ENCODE data around the gene PSTPIP1. TPM values are rescaled to one million over a fixed set of nuclear protein-coding genes. Genes with fewer than 3 reads are reported as not detected.

PSTPIP1 gene
- total and polyA plus RNA-seq, 2 of the 13 experiments (the other 11 are each of a cell fraction or from before 2014, with no cell fraction given): 4.4 to 8.7 TPM

- no peak for FAIRE-seq
- Histone ChIP-seq H3K4me2 (ENCODE audit: low read depth, low read length) (no peak overlapping the region), H3K9ac (ENCODE audit: insufficient read depth, low read depth, low read length) (no peak overlapping the region), H3K27ac (ENCODE audit: extremely low read length, insufficient read depth, low read length) (no peak overlapping the region), H2AFZ (ENCODE audit: low read length) (no peak overlapping the region), H3K79me2 (ENCODE audit: insufficient read depth, low read length) (no peaks in the 10 kb centered on the region), H3K36me3 (replicated peaks in 1 of 2; ENCODE audit: control insufficient read depth in 1 of 2, insufficient read depth in 2 of 2, low read length in 2 of 2) (no peaks in the 10 kb centered on the region), H3K27me3 (ENCODE audit: control insufficient read depth in 1 of 2, insufficient read depth in 2 of 2, low read length in 2 of 2) (peaks cover 6 to 29% of the 10 kb centered on the region in 2 experiments), H3K4me1 (ENCODE audit: insufficient read depth, low read length) (no peaks in the 10 kb centered on the region), H4K20me1 (ENCODE audit: insufficient read depth, low read length) (no peaks in the 10 kb centered on the region), H3K4me3 (replicated peaks in 1 of 3; ENCODE audit: insufficient read depth in 1 of 3, low read depth in 2 of 3, low read length in 3 of 3) (no peak overlapping the region), H3K9me3 (ENCODE audit: low read length) (no peaks in the 10 kb centered on the region)
- WGBS (ENCODE audit: low lambda C conversion rate): 23% methylated on average over 7 of the region's 7 CpGs
- DNase-seq (ENCODE audit: low spot score): no peak
- POLR2A ChIA-PET: no interaction called here
- CTCF ChIA-PET (ENCODE audit: low intra/inter-chr PET ratio, low total read pairs): no interaction called here
- in situ Hi-C loops (cut with HindIII; ENCODE audit: extremely low pct_ligation_motif_present, low pct_unique_long_range_greater_than_20kb): no loop called here
- BruUV-seq (replicated peaks): no TSS peak
- intact Hi-C loops (cut with micrococcal nuclease; ENCODE audit: unreplicated experiment): no loop called here
- TF ChIP-seq ZNF331 (CRISPR knock-in tag; IDR thresholded peaks at IDR 0.05): no peak
- no peak for ATAC-seq
Measured at GRCh38 chr15:77002436-77002835, 7.5 kb downstream of the PSTPIP1 start.

DNA sequence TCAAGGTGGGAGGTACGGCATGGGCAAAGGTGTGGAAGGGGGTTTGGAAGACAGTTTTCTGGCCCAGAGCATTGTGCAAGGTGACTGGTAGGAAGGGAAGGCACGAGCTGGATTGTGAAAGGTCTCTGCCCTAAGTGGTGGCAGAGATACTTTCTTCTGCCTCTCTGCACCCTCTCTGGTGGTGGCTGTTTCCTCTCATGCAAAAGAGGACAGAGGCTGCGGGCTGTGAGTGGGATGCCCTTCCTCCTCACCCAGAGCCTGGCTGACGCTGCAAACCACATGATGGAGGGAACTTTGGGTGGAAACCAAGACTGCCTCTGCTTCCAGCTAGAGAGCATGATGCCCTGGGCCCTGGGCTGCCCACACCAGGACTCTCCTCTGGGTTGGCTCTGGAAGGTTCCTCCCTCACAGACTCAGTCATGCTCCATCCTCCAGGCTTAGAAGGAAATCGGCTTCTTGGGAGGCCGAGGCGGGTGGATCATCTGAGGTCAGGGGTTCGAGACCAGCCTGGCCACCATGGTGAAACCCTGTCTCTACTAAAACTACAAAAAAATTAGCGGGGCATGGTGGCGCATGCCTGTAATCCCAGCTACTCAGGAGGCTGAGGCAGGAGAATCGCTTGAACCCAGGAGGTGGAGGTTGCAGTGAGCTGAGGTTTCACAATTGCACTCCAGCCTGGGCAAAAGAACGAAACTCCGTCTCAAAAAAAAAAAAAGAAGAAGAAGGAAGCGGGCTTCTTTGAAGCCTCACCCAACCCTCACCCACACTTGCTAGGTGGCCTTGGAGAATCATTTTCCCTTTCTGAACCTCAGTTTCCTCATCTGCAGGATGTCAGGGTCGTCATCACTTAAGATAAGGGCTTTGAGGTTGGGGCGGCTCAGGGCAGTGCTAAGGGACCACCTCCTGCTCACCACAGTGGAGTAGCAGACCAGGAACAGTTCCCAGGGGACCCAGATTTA is 8.3 kb downstream of the PSTPIP1 start:
- Histone ChIP-seq H3K36me3 (replicated peaks in 1 of 2; ENCODE audit: control insufficient read depth in 1 of 2, insufficient read depth in 2 of 2, low read length in 2 of 2) (no peaks in the 10 kb centered on the region), H3K27ac (ENCODE audit: extremely low read length, insufficient read depth, low read length) (no peak overlapping the region), H3K9ac (ENCODE audit: insufficient read depth, low read depth, low read length) (no peak overlapping the region), H3K27me3 (ENCODE audit: control insufficient read depth in 1 of 2, insufficient read depth in 2 of 2, low read length in 2 of 2) (peaks cover 6 to 32% of the 10 kb centered on the region in 2 experiments), H3K4me3 (replicated peaks in 1 of 3; ENCODE audit: insufficient read depth in 1 of 3, low read depth in 2 of 3, low read length in 3 of 3) (no peak overlapping the region), H3K79me2 (ENCODE audit: insufficient read depth, low read length) (no peaks in the 10 kb centered on the region), H3K4me1 (ENCODE audit: insufficient read depth, low read length) (no peaks in the 10 kb centered on the region), H3K4me2 (ENCODE audit: low read depth, low read length) (no peak overlapping the region), H3K9me3 (ENCODE audit: low read length) (no peaks in the 10 kb centered on the region), H2AFZ (ENCODE audit: low read length) (no peak overlapping the region), H4K20me1 (ENCODE audit: insufficient read depth, low read length) (no peaks in the 10 kb centered on the region)
- no TSS peak for BruUV-seq (replicated peaks)
- DNase-seq (ENCODE audit: low spot score): no peak
- POLR2A ChIA-PET: no interaction called here
- CTCF ChIA-PET (ENCODE audit: low intra/inter-chr PET ratio, low total read pairs): no interaction called here
- WGBS (ENCODE audit: low lambda C conversion rate): 41% methylated on average over 13 of the region's 16 CpGs
- intact Hi-C loops (cut with micrococcal nuclease; ENCODE audit: unreplicated experiment) (no loop called here), in situ Hi-C loops (cut with HindIII; ENCODE audit: extremely low pct_ligation_motif_present, low pct_unique_long_range_greater_than_20kb) (no loop called here)
- FAIRE-seq: no peak
- ATAC-seq: no peak
- TF ChIP-seq AGO1 (IDR thresholded peaks at IDR 0.05; ENCODE audit: low read depth, low read length, poor library complexity, severe bottlenecking): no peak
- no peak for TF ChIP-seq ESRRA (CRISPR knock-in tag; IDR thresholded peaks at IDR 0.05; ENCODE audit: low read depth)
- TF ChIP-seq TBP (CRISPR knock-in tag; IDR thresholded peaks at IDR 0.05): no peak
- no peak for TF ChIP-seq ZNF337 (CRISPR knock-in tag; IDR thresholded peaks at IDR 0.05; ENCODE audit: borderline replicate concordance, low read depth)
- no peak for TF ChIP-seq IKZF1 (IDR thresholded peaks at IDR 0.05)
- no peak for TF ChIP-seq NFKB2 (CRISPR knock-in tag; IDR thresholded peaks at IDR 0.05; ENCODE audit: borderline replicate concordance)
- TF ChIP-seq, protein P1, sequence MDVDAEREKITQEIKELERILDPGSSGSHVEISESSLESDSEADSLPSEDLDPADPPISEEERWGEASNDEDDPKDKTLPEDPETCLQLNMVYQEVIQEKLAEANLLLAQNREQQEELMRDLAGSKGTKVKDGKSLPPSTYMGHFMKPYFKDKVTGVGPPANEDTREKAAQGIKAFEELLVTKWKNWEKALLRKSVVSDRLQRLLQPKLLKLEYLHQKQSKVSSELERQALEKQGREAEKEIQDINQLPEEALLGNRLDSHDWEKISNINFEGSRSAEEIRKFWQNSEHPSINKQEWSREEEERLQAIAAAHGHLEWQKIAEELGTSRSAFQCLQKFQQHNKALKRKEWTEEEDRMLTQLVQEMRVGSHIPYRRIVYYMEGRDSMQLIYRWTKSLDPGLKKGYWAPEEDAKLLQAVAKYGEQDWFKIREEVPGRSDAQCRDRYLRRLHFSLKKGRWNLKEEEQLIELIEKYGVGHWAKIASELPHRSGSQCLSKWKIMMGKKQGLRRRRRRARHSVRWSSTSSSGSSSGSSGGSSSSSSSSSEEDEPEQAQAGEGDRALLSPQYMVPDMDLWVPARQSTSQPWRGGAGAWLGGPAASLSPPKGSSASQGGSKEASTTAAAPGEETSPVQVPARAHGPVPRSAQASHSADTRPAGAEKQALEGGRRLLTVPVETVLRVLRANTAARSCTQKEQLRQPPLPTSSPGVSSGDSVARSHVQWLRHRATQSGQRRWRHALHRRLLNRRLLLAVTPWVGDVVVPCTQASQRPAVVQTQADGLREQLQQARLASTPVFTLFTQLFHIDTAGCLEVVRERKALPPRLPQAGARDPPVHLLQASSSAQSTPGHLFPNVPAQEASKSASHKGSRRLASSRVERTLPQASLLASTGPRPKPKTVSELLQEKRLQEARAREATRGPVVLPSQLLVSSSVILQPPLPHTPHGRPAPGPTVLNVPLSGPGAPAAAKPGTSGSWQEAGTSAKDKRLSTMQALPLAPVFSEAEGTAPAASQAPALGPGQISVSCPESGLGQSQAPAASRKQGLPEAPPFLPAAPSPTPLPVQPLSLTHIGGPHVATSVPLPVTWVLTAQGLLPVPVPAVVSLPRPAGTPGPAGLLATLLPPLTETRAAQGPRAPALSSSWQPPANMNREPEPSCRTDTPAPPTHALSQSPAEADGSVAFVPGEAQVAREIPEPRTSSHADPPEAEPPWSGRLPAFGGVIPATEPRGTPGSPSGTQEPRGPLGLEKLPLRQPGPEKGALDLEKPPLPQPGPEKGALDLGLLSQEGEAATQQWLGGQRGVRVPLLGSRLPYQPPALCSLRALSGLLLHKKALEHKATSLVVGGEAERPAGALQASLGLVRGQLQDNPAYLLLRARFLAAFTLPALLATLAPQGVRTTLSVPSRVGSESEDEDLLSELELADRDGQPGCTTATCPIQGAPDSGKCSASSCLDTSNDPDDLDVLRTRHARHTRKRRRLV (CRISPR knock-in tag; IDR thresholded peaks at IDR 0.05): no peak
- TF ChIP-seq TRIM24 (CRISPR knock-in tag; IDR thresholded peaks at IDR 0.05): no peak
- TF ChIP-seq, protein P2, sequence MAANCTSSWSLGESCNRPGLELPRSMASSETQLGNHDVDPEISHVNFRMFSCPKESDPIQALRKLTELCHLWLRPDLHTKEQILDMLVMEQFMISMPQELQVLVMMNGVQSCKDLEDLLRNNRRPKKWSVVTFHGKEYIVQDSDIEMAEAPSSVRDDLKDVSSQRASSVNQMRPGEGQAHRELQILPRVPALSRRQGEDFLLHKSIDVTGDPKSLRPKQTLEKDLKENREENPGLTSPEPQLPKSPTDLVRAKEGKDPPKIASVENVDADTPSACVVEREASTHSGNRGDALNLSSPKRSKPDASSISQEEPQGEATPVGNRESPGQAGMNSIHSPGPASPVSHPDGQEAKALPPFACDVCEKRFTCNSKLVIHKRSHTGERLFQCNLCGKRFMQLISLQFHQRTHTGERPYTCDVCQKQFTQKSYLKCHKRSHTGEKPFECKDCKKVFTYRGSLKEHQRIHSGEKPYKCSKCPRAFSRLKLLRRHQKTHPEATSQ (CRISPR knock-in tag; IDR thresholded peaks at IDR 0.05; ENCODE audit: borderline replicate concordance): no peak
- no peak for TF ChIP-seq KLF13 (CRISPR knock-in tag; IDR thresholded peaks at IDR 0.05)

Measured in HepG2 (cell line).